GM21528 (cell line): ENCODE measurements around the gene BORCS5.

Experiments used
- ATAC-seq: cut with Tn5 transposase; IDR thresholded peaks from one replicate; pipeline ENCODE4 v1.9.1; 2021; ENCODE audit warnings: mild to moderate bottlenecking, moderate library complexity; ENCODE audit not compliant: unreplicated experiment, low FRiP score

BORCS5 gene

DNA sequence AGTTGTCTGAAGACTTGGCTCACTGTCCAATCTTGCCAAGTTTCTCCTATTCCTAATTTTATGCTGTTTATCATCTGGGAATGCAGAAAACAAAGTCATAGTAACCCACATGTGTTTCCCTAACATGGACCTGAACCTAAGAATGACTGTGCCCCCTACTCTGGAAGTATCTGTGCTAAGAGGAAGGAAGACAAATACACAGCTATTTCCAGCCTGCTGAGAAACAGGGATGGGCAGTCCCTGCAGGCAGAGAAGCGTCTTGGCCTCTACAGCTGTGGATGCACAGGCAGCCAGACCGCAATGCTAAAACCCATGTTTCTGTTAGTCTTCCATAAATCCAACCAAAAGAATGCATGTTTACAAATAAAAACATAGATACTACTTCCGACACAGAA, 149.6 kb downstream of the BORCS5 start:
- ATAC-seq, result no peak

DNA sequence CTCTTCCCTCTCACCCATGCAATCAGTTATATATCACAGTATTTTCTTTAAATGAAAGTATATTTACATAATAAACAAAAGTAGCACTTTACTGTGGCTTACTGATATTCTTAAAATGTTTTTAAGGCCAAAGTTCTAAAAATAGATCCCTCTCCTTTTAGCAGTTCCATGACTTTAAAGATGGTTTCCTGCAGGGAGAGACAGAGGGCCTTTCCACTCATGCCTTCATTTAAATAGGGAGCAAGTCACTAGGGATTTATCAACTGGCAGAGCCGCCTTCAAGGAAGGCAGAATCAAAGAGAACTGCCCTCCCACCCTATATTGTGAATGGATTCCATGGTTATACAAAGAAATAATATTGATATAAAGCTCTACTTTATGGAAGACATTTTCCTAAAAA, 150.2 kb downstream of the BORCS5 start:
- no peak for ATAC-seq

DNA sequence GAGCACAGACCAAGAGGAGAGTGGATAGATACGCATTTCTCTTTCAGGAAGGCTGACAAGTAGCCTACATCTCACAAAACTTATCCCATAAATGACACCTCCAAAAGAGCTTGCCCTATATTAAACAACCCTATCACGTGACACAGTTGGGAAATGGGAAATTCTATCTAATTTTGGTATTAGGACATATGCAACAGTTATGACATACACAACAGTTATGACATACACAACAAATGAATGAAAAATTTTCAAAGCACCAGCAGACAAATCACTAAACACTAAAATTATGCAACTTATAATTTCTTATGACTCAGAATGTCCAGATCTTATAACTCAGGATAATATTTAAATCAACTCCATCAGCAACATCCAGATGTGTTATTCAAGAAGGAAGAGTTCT, 151.7 kb downstream of the BORCS5 start:
- ATAC-seq, result no peak

DNA sequence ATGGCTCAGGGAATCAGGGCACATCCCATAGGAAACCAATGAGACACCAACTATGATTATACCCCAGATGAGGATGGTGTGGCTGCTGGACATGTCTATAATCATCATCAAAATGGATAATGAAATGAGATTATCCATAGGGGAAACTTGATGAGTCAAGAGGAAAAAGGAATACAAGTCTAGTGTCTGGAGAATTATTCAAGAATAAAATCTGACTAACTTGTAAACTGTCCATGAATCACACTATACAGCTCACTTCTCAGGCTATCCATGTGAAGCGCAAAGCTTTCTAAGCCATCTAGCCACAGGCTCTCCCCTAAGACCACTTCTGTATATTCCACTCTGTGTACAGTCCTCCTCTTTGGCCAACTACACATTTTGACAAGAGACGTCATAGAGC, 153.3 kb downstream of the BORCS5 start:
- ATAC-seq, result no peak

DNA sequence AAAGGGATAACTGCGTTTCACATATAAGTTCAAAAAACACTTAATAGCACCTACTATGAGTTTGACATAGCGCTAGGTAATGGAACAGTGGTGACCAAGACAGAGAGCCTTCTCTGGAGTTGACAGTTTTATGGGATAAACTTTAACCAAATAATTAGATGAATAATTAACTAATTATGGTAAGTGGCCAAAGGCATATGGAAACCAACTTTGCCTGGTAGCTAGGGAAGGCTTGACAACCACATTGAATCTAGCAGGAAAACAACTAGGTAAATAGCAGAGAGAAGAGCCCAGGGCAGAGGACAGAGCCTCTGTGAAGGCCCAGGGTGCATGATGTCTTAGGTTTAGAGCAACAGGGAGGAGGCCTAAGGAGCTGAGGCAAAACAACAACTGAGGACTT, 153.7 kb downstream of the BORCS5 start:
- ATAC-seq, result no peak

DNA sequence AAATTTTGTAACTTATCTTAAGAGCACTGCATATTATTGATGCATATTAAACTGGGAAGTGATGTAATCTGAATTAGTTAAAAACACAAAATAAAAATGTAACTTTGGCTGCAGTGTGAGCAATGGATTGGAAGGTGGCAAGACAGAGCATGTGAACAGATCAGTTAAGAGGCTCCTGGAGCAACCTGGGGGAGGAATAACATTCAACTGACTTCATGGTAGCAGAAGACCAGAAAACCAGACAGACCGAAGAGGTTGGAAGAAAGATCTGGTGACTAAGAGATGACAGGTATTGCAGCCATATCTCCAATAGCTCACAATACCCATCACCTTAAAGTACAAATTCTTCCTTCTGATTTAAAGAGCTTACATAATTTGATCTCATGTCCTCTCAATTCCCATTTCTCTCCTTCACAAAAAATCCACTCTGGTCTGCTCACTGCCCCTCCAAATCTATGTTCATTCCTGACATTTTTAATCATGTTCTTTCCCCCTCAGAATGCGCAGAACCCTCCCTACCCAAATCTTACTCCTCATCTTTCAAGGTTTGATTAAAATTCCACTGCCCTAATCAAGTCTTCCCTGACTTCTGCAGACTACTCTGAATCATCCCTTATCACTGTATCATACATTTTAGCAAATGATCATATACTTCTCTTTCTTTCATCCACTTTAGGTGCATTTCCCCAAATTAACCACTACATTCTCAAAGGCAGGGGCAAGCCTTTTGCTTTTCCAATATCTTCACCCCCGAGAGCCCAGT, 154.3 kb downstream of the BORCS5 start:
- ATAC-seq, result no peak

DNA sequence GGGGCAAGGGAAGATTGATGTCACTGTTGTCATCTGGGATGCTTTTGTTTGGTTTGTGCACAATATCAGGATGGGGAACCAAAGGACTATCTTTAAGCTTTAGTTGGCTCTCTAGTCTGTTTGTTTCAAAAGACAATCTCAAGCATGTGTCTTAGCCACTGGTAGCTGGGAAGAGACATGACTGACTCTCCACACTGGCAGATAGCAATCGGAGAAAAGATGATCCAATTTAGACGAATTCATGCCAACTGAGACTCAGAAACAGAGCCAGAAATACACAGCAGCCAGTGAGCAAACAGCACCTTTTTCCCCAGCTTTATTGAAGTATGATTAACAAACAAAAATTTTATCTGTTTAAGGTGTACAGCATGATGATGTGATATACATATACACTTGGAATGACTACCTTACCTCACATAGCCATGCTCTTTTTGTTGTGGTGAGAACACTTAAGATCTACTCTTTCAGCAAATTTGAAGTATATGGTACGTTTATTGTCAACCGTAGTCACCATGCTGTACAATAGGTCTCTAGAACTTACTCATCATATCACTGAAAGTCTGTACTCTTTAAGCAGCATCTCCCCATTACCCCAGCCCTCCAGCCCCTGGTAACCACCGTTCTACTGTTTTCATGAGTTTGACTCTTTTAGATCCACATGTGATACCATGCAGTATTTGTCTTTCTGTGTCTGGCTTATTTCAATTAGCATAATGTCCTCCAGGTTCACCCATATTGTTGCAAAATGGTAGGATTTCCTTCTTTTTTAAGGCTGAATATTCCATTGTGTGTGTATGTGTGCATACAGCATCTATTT, 155.2 kb downstream of the BORCS5 start:
- no peak for ATAC-seq

DNA sequence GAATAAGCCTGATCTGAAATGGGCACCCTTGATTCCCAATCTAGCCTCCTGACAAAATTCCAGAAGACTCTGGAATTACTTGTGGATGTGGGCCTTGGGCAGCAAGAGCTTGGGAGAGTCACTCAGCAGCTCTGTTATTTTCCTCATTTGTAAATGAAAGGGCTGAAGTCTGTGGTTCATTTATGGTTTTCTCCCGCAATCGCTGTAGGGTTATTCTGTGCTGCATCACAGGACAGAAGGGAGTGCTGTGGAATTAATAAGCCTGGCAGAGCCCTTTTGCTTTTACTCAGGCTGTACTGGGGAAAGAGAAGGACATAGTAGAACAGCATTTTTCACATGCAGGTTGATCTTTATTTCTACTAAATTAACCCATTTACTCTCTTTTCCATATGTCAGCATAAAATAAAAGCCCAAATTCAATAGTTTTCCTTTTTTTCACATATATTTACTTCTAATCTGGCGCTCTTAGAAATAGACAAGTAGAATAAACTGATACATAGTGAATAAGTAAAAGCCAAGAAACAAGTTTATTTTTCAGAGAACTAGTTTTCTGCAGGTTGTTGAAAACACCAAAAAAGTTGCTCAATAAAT, 156.6 kb downstream of the BORCS5 start:
- no peak for ATAC-seq

DNA sequence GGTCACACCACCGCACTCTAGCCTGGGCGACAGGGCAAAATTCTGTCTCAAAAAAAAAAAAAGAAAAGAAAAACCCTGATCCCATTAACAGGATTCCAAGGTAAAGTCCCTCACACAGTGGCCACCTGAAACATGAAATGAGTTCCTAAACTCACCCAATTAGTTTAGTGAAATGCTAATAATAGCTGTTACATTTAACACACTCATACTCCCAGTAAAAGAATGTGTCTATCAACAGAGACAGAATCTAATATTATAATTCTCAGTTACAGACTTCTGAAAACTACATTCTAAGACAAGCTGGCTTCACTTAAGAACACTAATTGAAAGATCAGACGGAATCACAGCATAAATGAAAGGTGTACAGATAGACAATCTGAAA, 161.6 kb downstream of the BORCS5 start:
- ATAC-seq, result no peak

DNA sequence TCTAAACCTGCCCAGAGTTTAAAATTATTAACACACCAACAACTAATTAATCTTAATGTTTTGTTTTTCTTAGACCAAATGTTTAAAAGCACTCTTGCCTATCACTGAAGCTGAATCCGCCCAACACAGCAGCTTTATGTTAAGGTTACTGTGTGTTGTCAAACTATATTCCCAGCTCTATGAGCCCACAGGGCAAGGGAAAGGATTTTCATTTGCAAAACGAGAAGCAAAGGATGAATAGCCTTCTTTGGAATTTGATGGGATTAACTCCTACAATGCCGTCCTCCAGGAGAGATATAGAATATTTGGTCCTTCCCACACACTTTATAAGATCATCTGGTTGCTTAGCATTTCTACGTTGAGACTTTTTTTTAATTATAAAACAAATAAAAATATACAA, 162.0 kb downstream of the BORCS5 start:
- ATAC-seq, result no peak
